Nephron (organoid): ENCODE data around the gene MIER3.

Experiments
- H3K27ac Mint-ChIP-seq, 3 experiments: 2 replicates each; pipeline ENCODE4 v1.8.0; 2020; ENCODE audit warnings: mixed read lengths in 3 of 3, mild to moderate bottlenecking in 2 of 3, moderate library complexity in 1 of 3
- H3K27me3 Mint-ChIP-seq: 2 replicates; pipeline ENCODE4 v1.8.0; 2021; ENCODE audit warnings: low read depth, mild to moderate bottlenecking, moderate library complexity, mixed read lengths
- H3K36me3 Mint-ChIP-seq: 2 replicates; pipeline ENCODE4 v1.8.0; 2020; ENCODE audit warnings: low read depth, mixed read lengths
- H3K4me1 Mint-ChIP-seq: 2 replicates; pipeline ENCODE4 v1.8.0; 2020; ENCODE audit warnings: mixed read lengths
- H3K4me3 Mint-ChIP-seq, 3 experiments: 2 replicates each; pipeline ENCODE4 v1.8.0; 2020; ENCODE audit warnings: mild to moderate bottlenecking in 3 of 3, mixed read lengths in 3 of 3, moderate library complexity in 2 of 3
- H3K9me3 Mint-ChIP-seq: 2 replicates; pipeline ENCODE4 v1.8.0; 2020; ENCODE audit warnings: mixed read lengths
- CTCF ChIP-seq, 3 experiments: fragments of 200-600 bp; sonication (generic); IDR thresholded peaks; one replicate each; pipeline ENCODE4 v1.5.0; 2021; ENCODE audit warnings: antibody characterized with exemption in 3 of 3; ENCODE audit not compliant: unreplicated experiment in 3 of 3

Gene MIER3

GRCh38 chr5:56964173-56964572 is 12.2 kb upstream of the MIER3 start:
- H3K36me3 Mint-ChIP-seq: no peaks in the 10 kb centered on the region
- H3K27me3 Mint-ChIP-seq: peaks cover 24% of the 10 kb centered on the region
- H3K9me3 Mint-ChIP-seq: no peaks in the 10 kb centered on the region
- H3K4me1 Mint-ChIP-seq: no peaks in the 10 kb centered on the region
- H3K4me3 Mint-ChIP-seq: no peak overlapping the region
- no peak overlapping the region for H3K27ac Mint-ChIP-seq
- no peak for TF ChIP-seq CTCF (IDR thresholded peaks at IDR 0.05; ENCODE audit: unreplicated experiment in 3 of 3)

GRCh38 chr5:56963246-56963645 is 11.3 kb upstream of the MIER3 start:
- H3K36me3 Mint-ChIP-seq: no peaks in the 10 kb centered on the region
- no peaks in the 10 kb centered on the region for H3K4me1 Mint-ChIP-seq
- peaks cover 24% of the 10 kb centered on the region for H3K27me3 Mint-ChIP-seq
- H3K27ac Mint-ChIP-seq: no peak overlapping the region
- no peak for TF ChIP-seq CTCF (IDR thresholded peaks at IDR 0.05; ENCODE audit: unreplicated experiment in 3 of 3)
- no peaks in the 10 kb centered on the region for H3K9me3 Mint-ChIP-seq
- no peak overlapping the region for H3K4me3 Mint-ChIP-seq

GRCh38 chr5:56962286-56962685 is 10.4 kb upstream of the MIER3 start:
- H3K27me3 Mint-ChIP-seq: peaks cover 31% of the 10 kb centered on the region

GRCh38 chr5:56961746-56962145 is 9.8 kb upstream of the MIER3 start:
- Mint-ChIP-seq H3K27ac (no peak overlapping the region), H3K4me3 (no peak overlapping the region), H3K36me3 (no peaks in the 10 kb centered on the region), H3K27me3 (peaks cover 26% of the 10 kb centered on the region), H3K4me1 (no peaks in the 10 kb centered on the region), H3K9me3 (no peaks in the 10 kb centered on the region)
- no peak for TF ChIP-seq CTCF (IDR thresholded peaks at IDR 0.05; ENCODE audit: unreplicated experiment in 3 of 3)

More at GRCh38 chr5:56962286-56962685, 10.4 kb upstream of the MIER3 start:
- Mint-ChIP-seq H3K27ac (no peak overlapping the region), H3K9me3 (no peaks in the 10 kb centered on the region), H3K4me1 (no peaks in the 10 kb centered on the region), H3K4me3 (no peak overlapping the region), H3K36me3 (no peaks in the 10 kb centered on the region)
- TF ChIP-seq CTCF (IDR thresholded peaks at IDR 0.05; ENCODE audit: unreplicated experiment in 3 of 3): no peak

GRCh38 chr5:56959326-56959725 is 7.4 kb upstream of the MIER3 start:
- no peaks in the 10 kb centered on the region for H3K4me1 Mint-ChIP-seq
- no peaks in the 10 kb centered on the region for H3K9me3 Mint-ChIP-seq
- H3K27ac Mint-ChIP-seq: no peak overlapping the region
- H3K27me3 Mint-ChIP-seq: peaks cover 20% of the 10 kb centered on the region
- TF ChIP-seq CTCF (IDR thresholded peaks at IDR 0.05; ENCODE audit: unreplicated experiment in 3 of 3): no peak
- H3K36me3 Mint-ChIP-seq: no peaks in the 10 kb centered on the region
- no peak overlapping the region for H3K4me3 Mint-ChIP-seq

- Mint-ChIP-seq H3K4me1 (no peaks in the 10 kb centered on the region), H3K27ac (no peak overlapping the region), H3K4me3 (no peak overlapping the region), H3K36me3 (no peaks in the 10 kb centered on the region), H3K9me3 (no peaks in the 10 kb centered on the region), H3K27me3 (peaks cover 20% of the 10 kb centered on the region)
- TF ChIP-seq CTCF (IDR thresholded peaks at IDR 0.05; ENCODE audit: unreplicated experiment in 3 of 3): no peak
Measured at GRCh38 chr5:56958595-56958994, 6.7 kb upstream of the MIER3 start.
